Thymus (tissue), 11 donors: Measurements from ENCODE around the gene CLPTM1. TPM values are rescaled to one million over a fixed set of nuclear protein-coding genes. Genes with fewer than 3 reads are reported as not detected.

Experiments
- DNase-seq, 9 donors: peaks; one replicate each; pipeline ENCODE4 v3.0.0-alpha.2; 2013; ENCODE audit warnings: low spot score in 9 of 9, low read depth in 6 of 9, missing footprints in 1 of 9
- H3K27ac ChIP-seq, 2 donors: one replicate each; pipeline ENCODE4 v1.5.1; 2013; ENCODE audit warnings: control low read depth in 1 of 2, low read depth in 1 of 2, low read length in 1 of 2, mild to moderate bottlenecking in 1 of 2, moderate library complexity in 1 of 2
- H3K27me3 ChIP-seq, 2 donors: one replicate each; pipeline ENCODE4 v1.5.1; 2013; ENCODE audit warnings: low read length in 1 of 2; ENCODE audit not compliant: control insufficient read depth in 2 of 2, insufficient read depth in 1 of 2
- H3K36me3 ChIP-seq, 2 donors: one replicate each; pipeline ENCODE4 v1.5.1; 2013; ENCODE audit warnings: low read length in 1 of 2, mild to moderate bottlenecking in 1 of 2, moderate library complexity in 1 of 2; ENCODE audit not compliant: control insufficient read depth in 2 of 2, insufficient read depth in 2 of 2
- H3K4me1 ChIP-seq, 2 donors: one replicate each; pipeline ENCODE4 v1.5.1; 2013; ENCODE audit warnings: low read length in 2 of 2; ENCODE audit not compliant: control insufficient read depth in 2 of 2, insufficient read depth in 2 of 2
- H3K4me3 ChIP-seq, 2 donors: one replicate each; pipeline ENCODE4 v1.5.1; 2013; ENCODE audit warnings: low read length in 2 of 2, control low read depth in 1 of 2, mild to moderate bottlenecking in 1 of 2
- H3K9me3 ChIP-seq, 2 donors: one replicate each; pipeline ENCODE4 v1.5.1; 2013; ENCODE audit warnings: low read length in 1 of 2, mild to moderate bottlenecking in 1 of 2; ENCODE audit not compliant: control insufficient read depth in 2 of 2, insufficient read depth in 1 of 2
- WGBS: extraction: QIAGEN DNeasy Blood & Tissue Kit; methylation state at CpG from one replicate; pipeline ENCODE4 v1.1.7; 2013; 5-methylcytosine and 5-hydroxymethylcytosine counted together
- polyA plus RNA-seq: library from polyadenylated mRNA; stranded (reverse); fragments of 200-250 nt; gene quantifications from one replicate; pipeline ENCODE4 v1.2.3, GENCODE V29; 2013
- total RNA-seq: library from RNA; stranded (reverse); fragments of 120-200 nt; gene quantifications from one replicate; pipeline ENCODE4 v1.2.4, GENCODE V29; 2013
- donor health status: healthy.

CLPTM1 gene
- total and polyA plus RNA-seq, 2 donors, result 14.6 to 36.8 TPM

DNA sequence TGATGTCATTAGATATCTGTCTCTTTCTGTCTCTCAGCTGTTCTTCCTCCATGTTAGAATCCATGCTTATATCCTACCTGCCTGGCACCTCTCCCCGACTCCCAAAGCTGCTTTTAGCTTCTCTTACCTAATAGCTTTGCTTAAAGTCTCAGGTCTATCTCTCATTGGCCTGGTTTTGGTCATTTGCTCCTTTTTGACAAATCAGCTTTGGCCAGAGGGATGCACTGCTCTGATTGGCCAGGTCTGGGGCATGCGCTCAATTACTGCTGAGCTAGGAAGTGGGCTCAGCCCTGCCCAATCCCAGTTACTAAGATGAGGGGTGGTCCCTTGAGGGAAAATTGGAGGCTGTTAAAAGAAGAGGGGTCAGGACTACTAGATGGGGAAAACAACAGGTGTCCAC lies 72.2 kb downstream of the CLPTM1 start:
- Histone ChIP-seq H3K4me3 (no peak overlapping the region), H3K4me1 (no peaks in the 10 kb centered on the region), H3K36me3 (peaks cover 8 to 9% of the 10 kb centered on the region in 2 donors), H3K27ac (no peak overlapping the region), H3K9me3 (no peaks in the 10 kb centered on the region), H3K27me3 (no peaks in the 10 kb centered on the region)
- DNase-seq, result no peak
- 93% methylated on average over 2 of the region's 2 CpGs for WGBS

DNA sequence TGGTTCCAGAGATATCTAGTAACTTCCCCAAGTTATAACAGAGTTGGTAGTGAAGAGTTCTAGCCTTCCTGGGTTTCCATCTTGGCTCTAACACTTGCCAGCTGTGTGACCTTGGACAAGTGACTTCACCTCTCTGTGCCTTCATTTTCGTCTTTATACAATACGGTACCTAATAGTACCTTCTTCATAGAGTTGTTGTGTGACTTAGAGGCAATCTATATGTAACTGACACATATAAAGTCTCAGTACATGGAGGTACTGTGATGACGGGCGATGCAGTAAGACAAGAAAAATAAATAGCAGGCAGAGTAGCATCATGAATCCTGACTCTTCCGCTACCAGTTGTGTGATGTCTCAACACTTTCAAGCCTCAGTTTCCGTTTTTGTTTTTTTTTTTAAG lies 75.6 kb downstream of the CLPTM1 start:
- DNase-seq, result no peak
- no peaks in the 10 kb centered on the region for H3K27me3 ChIP-seq
- no peak overlapping the region for H3K27ac ChIP-seq
- H3K4me3 ChIP-seq, result no peak overlapping the region
- no peaks in the 10 kb centered on the region for H3K4me1 ChIP-seq
- no peaks in the 10 kb centered on the region for H3K9me3 ChIP-seq
- WGBS, result 98% methylated on average over 6 of the region's 6 CpGs
- H3K36me3 ChIP-seq, result peaks cover 15 to 18% of the 10 kb centered on the region in 2 donors

- H3K4me1 ChIP-seq, result no peaks in the 10 kb centered on the region
- H3K27ac ChIP-seq, result no peak overlapping the region
- peaks cover 0 to 2% of the 10 kb centered on the region in 2 donors for H3K9me3 ChIP-seq
- peaks cover 15 to 22% of the 10 kb centered on the region in 2 donors for H3K36me3 ChIP-seq
- WGBS, result 96% methylated on average over 18 of the region's 18 CpGs
- no peaks in the 10 kb centered on the region for H3K27me3 ChIP-seq
- H3K4me3 ChIP-seq, result no peak overlapping the region
- no peak for DNase-seq
Measured at GRCh38 chr19:45032421-45032820, 77.2 kb downstream of the CLPTM1 start.

- H3K27ac ChIP-seq, result no peak overlapping the region
- WGBS, result 97% methylated on average over 6 of the region's 6 CpGs
- H3K9me3 ChIP-seq, result peaks cover 0 to 2% of the 10 kb centered on the region in 2 donors
- H3K27me3 ChIP-seq, result no peaks in the 10 kb centered on the region
- DNase-seq, result no peak
- H3K36me3 ChIP-seq, result peaks cover 11 to 32% of the 10 kb centered on the region in 2 donors
- H3K4me1 ChIP-seq, result peaks cover 10 to 17% of the 10 kb centered on the region in 2 donors
- no peak overlapping the region for H3K4me3 ChIP-seq
Measured at GRCh38 chr19:45035755-45036154, 80.6 kb downstream of the CLPTM1 start.

DNA sequence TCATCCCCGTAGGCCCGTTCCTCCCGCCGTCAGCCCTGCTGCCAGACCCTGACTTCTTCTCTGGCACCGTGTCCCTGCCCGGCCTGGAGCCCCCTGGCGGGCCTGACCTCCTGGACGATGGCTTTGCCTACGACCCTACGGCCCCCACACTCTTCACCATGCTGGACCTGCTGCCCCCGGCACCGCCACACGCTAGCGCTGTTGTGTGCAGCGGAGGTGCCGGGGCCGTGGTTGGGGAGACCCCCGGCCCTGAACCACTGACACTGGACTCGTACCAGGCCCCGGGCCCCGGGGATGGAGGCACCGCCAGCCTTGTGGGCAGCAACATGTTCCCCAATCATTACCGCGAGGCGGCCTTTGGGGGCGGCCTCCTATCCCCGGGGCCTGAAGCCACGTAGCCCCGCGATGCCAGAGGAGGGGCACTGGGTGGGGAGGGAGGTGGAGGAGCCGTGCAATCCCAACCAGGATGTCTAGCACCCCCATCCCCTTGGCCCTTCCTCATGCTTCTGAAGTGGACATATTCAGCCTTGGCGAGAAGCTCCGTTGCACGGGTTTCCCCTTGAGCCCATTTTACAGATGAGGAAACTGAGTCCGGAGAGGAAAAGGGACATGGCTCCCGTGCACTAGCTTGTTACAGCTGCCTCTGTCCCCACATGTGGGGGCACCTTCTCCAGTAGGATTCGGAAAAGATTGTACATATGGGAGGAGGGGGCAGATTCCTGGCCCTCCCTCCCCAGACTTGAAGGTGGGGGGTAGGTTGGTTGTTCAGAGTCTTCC lies 82.4 kb downstream of the CLPTM1 start:
- H3K4me3 ChIP-seq, result no peak overlapping the region
- H3K36me3 ChIP-seq, result peaks cover 22 to 44% of the 10 kb centered on the region in 2 donors
- WGBS, result 98% methylated on average over 37 of the region's 37 CpGs
- H3K4me1 ChIP-seq, result peaks cover 10 to 17% of the 10 kb centered on the region in 2 donors
- DNase-seq, result no peak
- no peaks in the 10 kb centered on the region for H3K27me3 ChIP-seq
- H3K9me3 ChIP-seq, result peaks cover 0 to 2% of the 10 kb centered on the region in 2 donors
- H3K27ac ChIP-seq, result no peak overlapping the region

GRCh38 chr19:45038931-45039893 lies 84.0 kb downstream of the CLPTM1 start, which contains the start of gene CLASRP:
TSS of gene CLASRP (plus strand) at chr19:45039045. CDS start at chr19:45040213, 1,168 bp downstream.
- Histone ChIP-seq H3K27ac (peak within 1 kb of the TSS; percentile 89 to 95), H3K4me1 (peaks cover 10 to 17% of the 10 kb centered on the region in 2 donors), H3K9me3 (peaks cover 0 to 2% of the 10 kb centered on the region in 2 donors), H3K27me3 (no peaks in the 10 kb centered on the region), H3K36me3 (peaks cover 27 to 52% of the 10 kb centered on the region in 2 donors), H3K4me3 (peak within 1 kb of the TSS; percentile 94 to 99)
- DNase-seq, result peak; percentile 58 to 92 (median 77)
- 4% methylated on average over 62 of the region's 62 CpGs for WGBS

- no peak overlapping the region for H3K4me3 ChIP-seq
Measured at GRCh38 chr19:45040059-45040771, 85.0 kb downstream of the CLPTM1 start.

DNA sequence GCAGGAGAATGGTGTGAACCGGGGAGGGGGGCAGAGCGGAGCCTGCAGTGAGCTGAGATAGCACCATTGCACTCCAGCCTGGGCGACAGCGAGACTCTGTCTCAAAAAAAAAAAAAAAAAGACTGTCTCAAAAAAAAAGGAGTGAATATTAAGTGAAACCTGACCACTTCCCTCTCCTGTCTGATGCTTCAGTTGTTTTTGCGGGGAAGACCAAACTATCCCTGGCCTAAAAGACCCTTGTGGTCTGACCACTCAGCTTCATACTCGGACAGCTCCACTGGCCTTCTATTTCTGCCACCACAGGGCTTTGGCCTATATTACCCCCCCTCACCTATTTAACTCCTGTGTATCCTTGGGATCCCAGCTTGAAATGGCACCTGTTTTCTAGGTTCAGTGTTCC lies 85.9 kb downstream of the CLPTM1 start:
- H3K27me3 ChIP-seq, result no peaks in the 10 kb centered on the region
- 91% methylated on average over 6 of the region's 6 CpGs for WGBS
- peaks cover 41 to 62% of the 10 kb centered on the region in 2 donors for H3K36me3 ChIP-seq
- H3K27ac ChIP-seq, result no peak overlapping the region
- peaks cover 0 to 2% of the 10 kb centered on the region in 2 donors for H3K9me3 ChIP-seq
- no peak overlapping the region for H3K4me3 ChIP-seq
- peaks cover 10 to 17% of the 10 kb centered on the region in 2 donors for H3K4me1 ChIP-seq
- DNase-seq, result no peak

More at GRCh38 chr19:45040059-45040771, 85.0 kb downstream of the CLPTM1 start:
- WGBS, result 79% methylated on average over 19 of the region's 19 CpGs
- Histone ChIP-seq H3K27ac (peak overlapping the region in 1 of 2 donors; percentile 42), H3K4me1 (peaks cover 10 to 17% of the 10 kb centered on the region in 2 donors), H3K9me3 (peaks cover 0 to 2% of the 10 kb centered on the region in 2 donors), H3K27me3 (no peaks in the 10 kb centered on the region), H3K36me3 (peaks cover 32 to 57% of the 10 kb centered on the region in 2 donors)
- DNase-seq, result peak in 1 of 9 donors; percentile 18
